Astrocyte of the spinal cord (primary cell): ENCODE measurements around the gene SLC35F5.
A peak's percentile ranks its signal among the peaks of the same experiment; 100 is the strongest.

ENCODE experiments used
- DNase-seq: peaks from one replicate; pipeline ENCODE4 v3.0.0; 2011; ENCODE audit warnings: low read depth, low spot score
- H3K4me3 ChIP-seq: 2 replicates; pipeline ENCODE4 v1.5.1; 2011; ENCODE audit warnings: low read depth, mild to moderate bottlenecking, low read length, moderate library complexity
- in situ Hi-C: cut with HindIII; loops from 2 replicates; pipeline ENCODE4 v1.10.0; 2017; ENCODE audit warnings: low sequenced_read_pairs
- TF ChIP-seq, protein P1 (sequence below): IDR thresholded peaks from 2 replicates; pipeline ENCODE4 v1.5.1; 2012; ENCODE audit warnings: low read depth, mild to moderate bottlenecking, low read length, inconsistent platforms

Gene SLC35F5

DNA sequence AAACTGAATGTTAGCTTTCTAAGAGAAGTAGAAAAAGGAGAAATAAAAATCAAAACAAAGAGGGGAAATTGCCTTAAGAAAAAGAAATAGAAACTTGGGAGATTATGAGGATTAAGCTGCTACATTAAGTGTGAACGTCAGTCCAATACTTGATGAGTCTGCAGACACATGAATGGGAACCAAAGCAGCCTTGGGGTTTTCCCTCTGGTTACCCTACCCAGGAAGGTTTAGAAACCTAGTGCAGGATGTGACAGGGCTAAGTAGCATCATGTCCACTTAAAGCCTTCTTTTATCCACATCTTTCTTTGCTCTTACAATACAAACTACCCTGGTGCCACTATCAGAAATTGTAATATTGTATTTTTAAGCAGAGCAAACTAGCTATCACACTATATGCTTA lies 22.3 kb downstream of the SLC35F5 start:
- DNase-seq: no peak
- TF ChIP-seq, protein P1, sequence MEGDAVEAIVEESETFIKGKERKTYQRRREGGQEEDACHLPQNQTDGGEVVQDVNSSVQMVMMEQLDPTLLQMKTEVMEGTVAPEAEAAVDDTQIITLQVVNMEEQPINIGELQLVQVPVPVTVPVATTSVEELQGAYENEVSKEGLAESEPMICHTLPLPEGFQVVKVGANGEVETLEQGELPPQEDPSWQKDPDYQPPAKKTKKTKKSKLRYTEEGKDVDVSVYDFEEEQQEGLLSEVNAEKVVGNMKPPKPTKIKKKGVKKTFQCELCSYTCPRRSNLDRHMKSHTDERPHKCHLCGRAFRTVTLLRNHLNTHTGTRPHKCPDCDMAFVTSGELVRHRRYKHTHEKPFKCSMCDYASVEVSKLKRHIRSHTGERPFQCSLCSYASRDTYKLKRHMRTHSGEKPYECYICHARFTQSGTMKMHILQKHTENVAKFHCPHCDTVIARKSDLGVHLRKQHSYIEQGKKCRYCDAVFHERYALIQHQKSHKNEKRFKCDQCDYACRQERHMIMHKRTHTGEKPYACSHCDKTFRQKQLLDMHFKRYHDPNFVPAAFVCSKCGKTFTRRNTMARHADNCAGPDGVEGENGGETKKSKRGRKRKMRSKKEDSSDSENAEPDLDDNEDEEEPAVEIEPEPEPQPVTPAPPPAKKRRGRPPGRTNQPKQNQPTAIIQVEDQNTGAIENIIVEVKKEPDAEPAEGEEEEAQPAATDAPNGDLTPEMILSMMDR: no peak
- H3K4me3 ChIP-seq: no peak overlapping the region
- in situ Hi-C loops: no loop called here

DNA sequence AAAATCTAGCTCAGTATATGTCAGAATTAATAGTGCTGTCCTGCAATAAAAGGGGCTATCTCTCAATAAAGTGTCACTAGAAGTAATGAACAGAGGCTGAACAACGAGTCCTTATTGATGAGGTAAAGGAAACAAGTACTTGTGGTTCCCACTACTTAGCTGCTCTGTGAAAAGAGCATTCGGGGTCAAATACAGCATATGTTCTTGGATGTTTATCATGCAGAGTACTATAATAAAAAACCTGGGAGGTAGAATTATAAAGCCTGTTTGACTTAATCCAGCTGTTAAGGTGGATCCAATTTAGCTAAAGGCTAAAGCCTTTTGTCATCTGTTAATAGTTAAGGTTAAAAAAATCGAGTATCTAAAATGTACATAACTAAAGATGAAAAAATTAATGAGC lies 32.4 kb downstream of the SLC35F5 start:
- TF ChIP-seq, protein P1: no peak
- in situ Hi-C loops: no loop called here

DNA sequence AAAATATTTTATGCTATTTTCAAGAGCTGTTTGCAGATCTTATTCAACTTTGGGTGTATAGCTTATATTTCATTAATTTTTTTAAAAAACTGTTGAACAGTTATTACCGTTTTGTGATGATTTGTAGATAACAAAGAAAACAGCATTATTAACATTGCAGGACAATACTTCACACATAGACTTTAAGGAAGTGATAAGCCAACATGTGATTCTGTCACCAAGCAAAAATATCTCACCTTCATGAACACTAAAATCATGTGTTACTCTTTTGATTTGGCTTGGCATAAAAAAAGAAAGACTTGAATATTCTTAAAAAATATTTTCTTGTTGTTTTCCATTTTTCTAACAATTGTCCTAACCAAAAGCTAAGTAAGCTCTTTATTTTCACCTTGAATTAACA lies 33.0 kb downstream of the SLC35F5 start:
- no peak for DNase-seq
- H3K4me3 ChIP-seq: no peak overlapping the region
- in situ Hi-C loops: no loop called here
- TF ChIP-seq, protein P1: no peak

More for the DNA sequence above, 32.4 kb downstream of the SLC35F5 start:
- H3K4me3 ChIP-seq: no peak overlapping the region
- no peak for DNase-seq

DNA sequence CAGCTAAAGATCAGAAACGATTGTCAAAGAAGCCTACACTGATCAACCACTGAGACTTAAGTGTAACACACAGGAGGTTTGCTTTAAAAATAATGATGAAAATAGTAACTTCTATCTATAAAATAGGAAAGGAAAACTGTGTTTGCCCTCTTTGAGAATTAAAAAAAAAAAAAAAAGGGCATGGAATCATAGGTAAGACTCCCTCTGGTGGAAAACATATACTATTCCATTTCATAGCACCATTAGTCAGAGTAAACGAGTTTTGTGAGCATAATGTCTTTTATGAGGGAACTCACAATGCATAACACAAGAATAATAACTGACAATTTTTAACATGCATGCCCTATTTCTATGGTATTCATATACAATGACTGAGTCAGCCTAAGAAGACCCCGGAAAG lies 36.3 kb downstream of the SLC35F5 start:
- TF ChIP-seq, protein P1: peak; percentile 38
- in situ Hi-C loops: no loop called here
- H3K4me3 ChIP-seq: no peak overlapping the region
- no peak for DNase-seq

DNA sequence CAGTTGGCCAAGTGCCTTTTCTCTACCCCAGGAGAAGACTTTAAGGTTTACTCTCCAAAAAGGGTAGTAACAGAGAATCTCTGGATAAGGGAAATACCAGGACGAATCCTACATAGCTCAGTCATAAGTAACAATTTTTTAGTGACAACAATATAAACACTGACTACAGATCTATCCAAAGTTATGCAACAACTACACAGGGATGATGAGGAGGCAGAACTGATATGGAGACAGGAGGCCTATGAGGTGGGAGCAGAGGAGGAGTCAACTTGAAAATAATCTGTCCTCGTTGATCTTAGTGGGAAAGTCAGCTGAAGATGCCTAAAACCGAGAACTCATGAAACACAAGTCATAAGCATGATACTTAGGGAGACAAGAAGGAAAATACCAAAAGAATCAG lies 40.2 kb downstream of the SLC35F5 start:
- H3K4me3 ChIP-seq: no peak overlapping the region
- no peak for DNase-seq
- in situ Hi-C loops: no loop called here
- TF ChIP-seq, protein P1: no peak

DNA sequence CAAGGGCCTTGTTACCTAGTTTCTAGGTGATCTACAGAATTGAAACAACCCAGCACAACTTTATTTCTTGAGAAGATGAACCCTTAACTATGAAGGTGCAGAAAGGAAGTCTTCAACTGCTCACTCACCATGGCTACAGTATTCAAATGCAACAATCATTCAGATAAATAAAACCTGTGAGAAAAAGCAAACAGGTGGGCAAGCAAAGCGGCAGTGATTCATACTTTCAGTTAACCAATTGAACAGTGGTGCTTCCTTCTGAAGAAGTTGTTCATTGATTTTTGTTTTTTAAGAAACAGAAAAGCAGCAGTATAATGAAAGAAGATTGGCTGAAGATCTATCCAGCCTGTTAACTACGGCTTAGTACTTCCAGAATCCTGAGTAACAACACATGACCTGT lies 43.5 kb downstream of the SLC35F5 start:
- no peak for DNase-seq
- TF ChIP-seq, protein P1: no peak
- in situ Hi-C loops: no loop called here
- H3K4me3 ChIP-seq: no peak overlapping the region

DNA sequence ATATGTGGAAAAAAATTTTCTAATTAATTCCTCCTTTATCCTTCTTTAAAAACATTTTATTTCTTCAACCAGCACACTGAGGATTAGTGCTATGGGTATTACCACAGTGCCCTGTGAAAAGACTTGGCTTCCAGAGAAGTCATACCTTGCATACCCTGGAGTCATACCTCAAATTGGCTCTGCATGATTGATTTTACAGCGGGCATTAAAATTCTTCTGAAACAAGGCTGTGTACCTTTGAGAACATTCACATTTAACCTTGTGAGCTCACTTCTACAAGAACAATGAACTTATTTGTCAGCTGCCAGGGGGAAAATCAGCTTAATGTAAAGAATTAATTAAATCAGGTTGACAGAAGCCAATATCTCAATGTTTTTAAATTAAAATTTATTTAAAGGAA lies 44.6 kb downstream of the SLC35F5 start:
- in situ Hi-C loops: no loop called here
- TF ChIP-seq, protein P1: no peak
- no peak overlapping the region for H3K4me3 ChIP-seq
- no peak for DNase-seq
